NCI-H2171 treated with DMSO at 0.1 percent for 48 hours (cell line): ENCODE measurements around the gene PHLDA1.
"Not testable (repeated sequence)": the region's sequence is repeated elsewhere in the genome, so short reads cannot be mapped to it uniquely, and the experiment has no call there.

ENCODE experiments used
- DNase-seq: peaks from one replicate; lab custom pipeline; 2025; lab: John Stamatoyannopoulos, UW

Gene PHLDA1

GRCh38 chr12:75986001-75986746 lies 45.4 kb downstream of the PHLDA1 start:
- DNase-seq, result no peak

- no peak for DNase-seq
Observed at GRCh38 chr12:75985566-75985965, 46.0 kb downstream of the PHLDA1 start.

DNA sequence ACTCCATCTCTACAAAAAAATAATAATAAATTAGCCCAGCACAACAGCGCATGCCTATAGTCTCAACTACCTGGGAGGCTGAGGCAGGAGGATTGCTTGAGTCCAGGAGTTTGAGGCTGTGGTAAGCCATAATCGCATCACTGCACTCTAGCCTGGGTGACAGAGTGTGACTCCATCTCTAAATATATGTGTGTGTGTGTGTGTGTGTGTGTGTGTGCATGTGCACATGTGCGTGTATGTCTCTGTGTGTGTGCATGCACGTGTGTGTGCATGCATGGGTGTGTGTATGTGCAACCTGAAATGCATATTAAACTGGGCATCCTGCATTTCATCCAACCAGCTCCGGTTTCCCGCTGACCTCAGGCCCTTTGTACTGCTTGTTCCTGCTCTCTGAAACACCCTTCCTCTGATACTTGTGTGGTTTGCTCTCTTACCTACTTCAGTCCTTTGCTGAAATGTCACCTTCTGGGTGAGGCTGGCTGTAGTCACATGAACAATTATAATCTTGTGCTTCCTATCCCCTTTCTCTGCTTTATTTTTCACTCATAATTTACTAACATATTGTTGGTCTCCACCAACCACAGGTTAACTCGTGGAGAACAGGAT lies 46.9 kb downstream of the PHLDA1 start:
- no peak for DNase-seq

GRCh38 chr12:75983851-75984250 lies 47.7 kb downstream of the PHLDA1 start:
- not testable (repeated sequence) for DNase-seq

- DNase-seq, result no peak
Observed at GRCh38 chr12:75982979-75983660, 48.5 kb downstream of the PHLDA1 start.

GRCh38 chr12:75982169-75982564 lies 49.4 kb downstream of the PHLDA1 start:
- no peak for DNase-seq

DNA sequence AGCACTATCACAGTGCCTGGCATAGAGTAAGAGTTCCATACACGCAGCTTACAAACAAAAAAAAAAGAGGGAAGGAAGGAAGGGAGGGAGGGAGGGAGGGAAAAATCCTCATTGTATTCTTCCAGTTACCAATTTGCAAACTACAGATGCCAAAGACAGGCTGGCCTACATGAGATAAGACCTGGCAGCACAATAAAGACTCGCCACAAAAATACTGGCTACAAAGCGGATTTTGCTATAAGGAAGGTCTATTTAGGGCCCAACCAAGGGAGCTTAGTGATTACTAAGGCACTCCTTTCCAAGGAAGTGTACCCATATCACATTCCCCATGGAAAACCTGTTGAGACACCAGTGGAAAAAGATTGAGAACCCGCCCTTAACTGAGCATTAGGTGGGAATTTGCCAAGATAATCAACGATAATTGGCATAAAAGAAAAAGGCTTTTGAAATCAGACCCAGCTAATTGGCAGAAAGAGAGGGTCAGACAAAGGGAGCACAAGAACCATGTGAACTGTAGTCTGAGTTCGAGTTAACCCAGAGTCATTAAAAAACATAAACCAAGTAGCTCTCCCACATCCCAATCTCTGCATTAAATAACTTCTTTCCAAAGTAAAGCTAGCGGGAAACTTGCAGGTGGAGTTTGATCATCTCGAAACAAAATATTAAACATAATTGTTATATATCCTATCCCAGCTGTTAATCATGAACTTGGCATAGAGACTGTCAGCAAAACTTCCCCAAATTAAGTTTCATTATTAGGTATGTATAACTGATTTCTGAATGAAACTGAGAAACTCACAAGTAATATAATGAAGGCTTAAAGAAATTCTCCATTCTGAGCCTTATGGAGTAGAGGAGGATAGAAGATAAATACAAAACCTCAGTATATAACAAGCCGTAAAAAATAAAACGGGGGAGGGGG lies 50.1 kb downstream of the PHLDA1 start:
- DNase-seq, result no peak

- DNase-seq, result no peak
Observed at GRCh38 chr12:75979181-75979580, 52.4 kb downstream of the PHLDA1 start.

DNA sequence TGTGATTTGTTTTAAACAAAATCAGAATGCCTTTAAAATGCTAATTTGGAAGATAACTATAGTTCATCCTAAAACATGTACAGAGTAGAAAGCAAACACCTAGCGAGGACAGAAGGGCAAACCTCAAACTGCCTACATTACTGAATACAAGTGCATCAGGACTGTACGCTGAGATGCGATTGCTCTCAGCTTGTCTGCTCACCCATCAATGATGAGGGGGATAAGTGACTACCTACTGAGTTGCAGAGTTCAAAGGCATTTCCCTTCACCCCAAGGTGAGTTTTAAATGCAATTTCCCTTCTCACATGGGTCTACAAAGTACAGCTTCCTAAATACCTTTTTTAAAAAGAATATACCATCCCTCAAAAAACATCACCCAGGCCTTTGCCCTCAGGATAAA lies 52.9 kb downstream of the PHLDA1 start:
- no peak for DNase-seq

GRCh38 chr12:75977952-75978671 lies 53.5 kb downstream of the PHLDA1 start:
- DNase-seq, result no peak

DNA sequence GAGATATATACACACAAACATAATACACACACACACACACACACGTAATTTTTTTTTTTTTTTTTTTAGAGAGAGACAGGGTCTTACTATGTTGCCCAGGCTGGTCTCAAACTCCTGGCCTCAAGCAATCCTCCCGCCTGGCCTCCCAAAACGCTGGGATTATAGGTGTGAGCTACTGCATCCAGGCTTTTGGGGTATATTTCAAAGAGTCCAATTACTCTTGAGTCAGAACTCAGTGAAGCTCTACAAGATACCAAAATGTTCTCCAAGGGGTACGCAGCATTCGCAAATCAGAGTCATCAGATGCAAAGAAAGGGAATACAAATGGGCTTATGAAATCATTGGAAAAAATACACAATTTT lies 54.0 kb downstream of the PHLDA1 start:
- no peak for DNase-seq

- no peak for DNase-seq
Observed at GRCh38 chr12:75976913-75977312, 54.7 kb downstream of the PHLDA1 start.

- DNase-seq, result no peak
Observed at GRCh38 chr12:75976113-75976512, 55.5 kb downstream of the PHLDA1 start.

- DNase-seq, result no peak
Observed at GRCh38 chr12:75975702-75976101, 55.9 kb downstream of the PHLDA1 start.
